K562 (cell line): ENCODE results near the gene PLAAT4. TPM values are rescaled to one million over a fixed set of nuclear protein-coding genes. Genes with fewer than 3 reads are reported as not detected.

Source experiments
- ARNT ChIP-seq, 2 experiments: fragments of 450-650 bp; IDR thresholded peaks; 2 replicates each; pipeline ENCODE4 v1.6.1; 2016; ENCODE audit warnings: mild to moderate bottlenecking in 1 of 2
- BCOR ChIP-seq: fragments of 450-650 bp; IDR thresholded peaks from 2 replicates; pipeline ENCODE4 v1.6.1; 2016
- DMBX1 ChIP-seq: fragments of 250-450 bp; sonication (Bioruptor Pico); IDR thresholded peaks from 2 replicates; pipeline ENCODE4 v1.8.0; 2022; ENCODE audit warnings: inconsistent platforms, mild to moderate bottlenecking, moderate library complexity, borderline replicate concordance
- KDM2B ChIP-seq: fragments of 250-450 bp; sonication (Bioruptor Pico); IDR thresholded peaks from 2 replicates; pipeline ENCODE4 v1.8.0; 2021; ENCODE audit warnings: mild to moderate bottlenecking, moderate library complexity
- POU5F1 ChIP-seq: fragments of 150-350 bp; IDR thresholded peaks from 2 replicates; pipeline ENCODE4 v1.6.1; 2014; ENCODE audit warnings: borderline replicate concordance, low read length, low read depth, mild to moderate bottlenecking; ENCODE audit not compliant: partially characterized antibody
- SRSF7 ChIP-seq: fragments of 200-400 bp; formaldehyde crosslinking; optimal IDR thresholded peaks from 2 replicates; pipeline ENCODE3; 2017; ENCODE audit warnings: mild to moderate bottlenecking, low read depth, low read length
- U2AF2 ChIP-seq: fragments of 200-400 bp; formaldehyde crosslinking; optimal IDR thresholded peaks from 2 replicates; pipeline ENCODE3; 2017; ENCODE audit warnings: low read depth, mild to moderate bottlenecking, low read length
- ZC3H8 ChIP-seq: fragments of 450-650 bp; IDR thresholded peaks from 2 replicates; pipeline ENCODE4 v1.6.1; 2017
- ZNF197 ChIP-seq: fragments of 200-800 bp; sonication (Bioruptor generic); IDR thresholded peaks from 2 replicates; pipeline ENCODE4 v1.6.1; 2016; ENCODE audit warnings: low read depth, missing genetic modification characterization, missing compliant biosample characterization
- polyA plus RNA-seq, 8 experiments: library from polyadenylated mRNA; depleted of rRNA in 4 of 8; stranded (reverse) in 5 of 8; unstranded in 3 of 8; fragments of >200 nt; fragmentation: Nextera tagmentation in 2 of 8; fragmentation: Illumina TruSeq in 1 of 8; extraction: Ambion mirVana in 2 of 8; extraction: Trizol in 1 of 8; gene quantifications; 2 replicates each; pipeline versions ENCODE4 v1.2.1 to v1.2.3, GENCODE V29; 2011 to 2014; ENCODE audit warnings: inconsistent platforms in 1 of 8, missing spikeins in 1 of 8
- total RNA-seq, 7 experiments: library from RNA; depleted of rRNA in 6 of 7; stranded (reverse); fragments of >200 nt in 6 of 7; fragmentation: Illumina TruSeq in 2 of 7; extraction: Trizol in 2 of 7; gene quantifications; 2 replicates each; pipeline versions ENCODE4 v1.2.1 to v1.2.3, GENCODE V29; 2011 to 2021; ENCODE audit warnings: low replicate concordance in 1 of 7
- TF ChIP-seq, protein P1 (sequence below): fragments of 200-800 bp; sonication (Bioruptor generic); IDR thresholded peaks from 2 replicates; pipeline ENCODE4 v1.6.1; 2016; ENCODE audit warnings: missing genetic modification characterization, missing compliant biosample characterization
- TF ChIP-seq, protein P2 (sequence below): fragments of 450-650 bp; conservative IDR thresholded peaks from 2 replicates; pipeline ENCODE4 v1.6.1; 2016; ENCODE audit warnings: missing genetic modification characterization, low read depth, mild to moderate bottlenecking, missing compliant biosample characterization, moderate library complexity
- TF ChIP-seq, protein P3 (sequence below): fragments of 450-650 bp; formaldehyde crosslinking; IDR thresholded peaks from 2 replicates; pipeline ENCODE4 v1.4.0; 2022; ENCODE audit warnings: mild to moderate bottlenecking, moderate library complexity
- TF ChIP-seq, protein P4 (sequence below), 2 experiments: fragments of 150-350 bp in 1 of 2; IDR thresholded peaks; 2 replicates each; pipeline ENCODE4 v1.6.1; 2012 to 2016; ENCODE audit warnings: low read depth in 2 of 2, low read length in 2 of 2, mild to moderate bottlenecking in 1 of 2, moderate library complexity in 1 of 2

The PLAAT4 gene
- total and polyA plus RNA-seq, 9 of the 15 experiments (the other 6 are each of a cell fraction or from before 2014, with no cell fraction given): 0.54 to 3.0 (median 1.3) TPM; not detected in 1

DNA sequence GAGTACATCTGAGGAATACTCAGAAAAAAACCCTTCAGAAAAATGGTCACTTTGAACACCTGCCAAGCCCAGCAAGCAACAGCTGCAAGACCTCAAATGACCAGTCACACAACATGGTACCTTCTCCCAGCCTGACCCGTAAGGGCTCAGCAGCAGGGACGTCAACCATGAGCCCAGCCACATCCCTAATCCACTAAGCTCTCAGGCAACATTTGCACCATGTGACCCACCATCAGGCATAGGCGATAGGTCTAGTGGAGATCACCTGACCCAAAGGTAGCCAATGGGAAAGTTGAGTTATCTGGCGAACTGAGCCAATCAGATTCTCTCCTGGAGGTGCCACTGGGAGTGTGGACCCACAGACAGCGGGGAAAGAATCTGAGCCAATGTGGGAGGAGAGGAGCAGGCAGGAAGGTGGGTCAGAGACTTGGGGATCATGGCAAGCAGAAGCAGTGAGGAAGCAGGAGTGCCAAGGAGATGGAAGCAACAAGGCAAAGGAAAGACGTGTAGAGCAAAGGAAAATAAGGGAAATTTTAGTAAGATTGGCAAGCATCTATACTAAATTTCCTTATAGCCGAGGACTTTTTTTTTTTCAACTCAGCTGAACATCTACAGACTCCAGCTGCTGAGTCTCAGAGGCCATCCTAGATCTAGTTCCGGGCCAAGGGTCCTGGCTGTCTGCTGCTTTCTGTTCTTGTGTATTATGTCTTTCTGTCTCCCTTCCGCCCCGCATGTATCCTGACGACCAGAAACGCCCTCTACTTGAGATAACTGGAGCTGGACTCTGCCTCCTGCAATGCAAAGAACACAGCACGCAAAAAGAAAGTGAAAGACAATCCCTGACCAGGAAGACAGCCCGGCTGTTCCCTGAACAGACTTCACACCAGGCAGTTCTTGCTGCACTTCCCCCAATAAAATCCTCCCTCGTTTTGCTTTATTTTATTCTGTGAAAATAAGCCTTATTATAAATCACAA, 37.6 kb downstream of the PLAAT4 start (continued):
- TF ChIP-seq, protein P1, sequence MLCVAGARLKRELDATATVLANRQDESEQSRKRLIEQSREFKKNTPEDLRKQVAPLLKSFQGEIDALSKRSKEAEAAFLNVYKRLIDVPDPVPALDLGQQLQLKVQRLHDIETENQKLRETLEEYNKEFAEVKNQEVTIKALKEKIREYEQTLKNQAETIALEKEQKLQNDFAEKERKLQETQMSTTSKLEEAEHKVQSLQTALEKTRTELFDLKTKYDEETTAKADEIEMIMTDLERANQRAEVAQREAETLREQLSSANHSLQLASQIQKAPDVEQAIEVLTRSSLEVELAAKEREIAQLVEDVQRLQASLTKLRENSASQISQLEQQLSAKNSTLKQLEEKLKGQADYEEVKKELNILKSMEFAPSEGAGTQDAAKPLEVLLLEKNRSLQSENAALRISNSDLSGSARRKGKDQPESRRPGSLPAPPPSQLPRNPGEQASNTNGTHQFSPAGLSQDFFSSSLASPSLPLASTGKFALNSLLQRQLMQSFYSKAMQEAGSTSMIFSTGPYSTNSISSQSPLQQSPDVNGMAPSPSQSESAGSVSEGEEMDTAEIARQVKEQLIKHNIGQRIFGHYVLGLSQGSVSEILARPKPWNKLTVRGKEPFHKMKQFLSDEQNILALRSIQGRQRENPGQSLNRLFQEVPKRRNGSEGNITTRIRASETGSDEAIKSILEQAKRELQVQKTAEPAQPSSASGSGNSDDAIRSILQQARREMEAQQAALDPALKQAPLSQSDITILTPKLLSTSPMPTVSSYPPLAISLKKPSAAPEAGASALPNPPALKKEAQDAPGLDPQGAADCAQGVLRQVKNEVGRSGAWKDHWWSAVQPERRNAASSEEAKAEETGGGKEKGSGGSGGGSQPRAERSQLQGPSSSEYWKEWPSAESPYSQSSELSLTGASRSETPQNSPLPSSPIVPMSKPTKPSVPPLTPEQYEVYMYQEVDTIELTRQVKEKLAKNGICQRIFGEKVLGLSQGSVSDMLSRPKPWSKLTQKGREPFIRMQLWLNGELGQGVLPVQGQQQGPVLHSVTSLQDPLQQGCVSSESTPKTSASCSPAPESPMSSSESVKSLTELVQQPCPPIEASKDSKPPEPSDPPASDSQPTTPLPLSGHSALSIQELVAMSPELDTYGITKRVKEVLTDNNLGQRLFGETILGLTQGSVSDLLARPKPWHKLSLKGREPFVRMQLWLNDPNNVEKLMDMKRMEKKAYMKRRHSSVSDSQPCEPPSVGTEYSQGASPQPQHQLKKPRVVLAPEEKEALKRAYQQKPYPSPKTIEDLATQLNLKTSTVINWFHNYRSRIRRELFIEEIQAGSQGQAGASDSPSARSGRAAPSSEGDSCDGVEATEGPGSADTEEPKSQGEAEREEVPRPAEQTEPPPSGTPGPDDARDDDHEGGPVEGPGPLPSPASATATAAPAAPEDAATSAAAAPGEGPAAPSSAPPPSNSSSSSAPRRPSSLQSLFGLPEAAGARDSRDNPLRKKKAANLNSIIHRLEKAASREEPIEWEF (CRISPR knock-in tag): peak; percentile 77; the same call in 1 of the 2 replicates
- TF ChIP-seq ZNF197 (CRISPR knock-in tag): peak; percentile 64; the same call in 1 of the 2 replicates
- TF ChIP-seq ZC3H8: no peak
- peak in 1 of 2 experiments; percentile 82; a peak in 1 of 4 replicates for TF ChIP-seq ARNT (IDR thresholded peaks at IDR 0.05)
- TF ChIP-seq, protein P2, sequence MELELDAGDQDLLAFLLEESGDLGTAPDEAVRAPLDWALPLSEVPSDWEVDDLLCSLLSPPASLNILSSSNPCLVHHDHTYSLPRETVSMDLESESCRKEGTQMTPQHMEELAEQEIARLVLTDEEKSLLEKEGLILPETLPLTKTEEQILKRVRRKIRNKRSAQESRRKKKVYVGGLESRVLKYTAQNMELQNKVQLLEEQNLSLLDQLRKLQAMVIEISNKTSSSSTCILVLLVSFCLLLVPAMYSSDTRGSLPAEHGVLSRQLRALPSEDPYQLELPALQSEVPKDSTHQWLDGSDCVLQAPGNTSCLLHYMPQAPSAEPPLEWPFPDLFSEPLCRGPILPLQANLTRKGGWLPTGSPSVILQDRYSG (tag): no peak; the same call in 1 of the 2 replicates
- TF ChIP-seq SRSF7: no peak
- TF ChIP-seq DMBX1 (CRISPR knock-in tag): peak; percentile 63; the same call in 1 of the 2 replicates
- TF ChIP-seq BCOR: no peak
- TF ChIP-seq, protein P3, sequence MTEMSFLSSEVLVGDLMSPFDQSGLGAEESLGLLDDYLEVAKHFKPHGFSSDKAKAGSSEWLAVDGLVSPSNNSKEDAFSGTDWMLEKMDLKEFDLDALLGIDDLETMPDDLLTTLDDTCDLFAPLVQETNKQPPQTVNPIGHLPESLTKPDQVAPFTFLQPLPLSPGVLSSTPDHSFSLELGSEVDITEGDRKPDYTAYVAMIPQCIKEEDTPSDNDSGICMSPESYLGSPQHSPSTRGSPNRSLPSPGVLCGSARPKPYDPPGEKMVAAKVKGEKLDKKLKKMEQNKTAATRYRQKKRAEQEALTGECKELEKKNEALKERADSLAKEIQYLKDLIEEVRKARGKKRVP (CRISPR knock-in tag): no peak
- TF ChIP-seq U2AF2: no peak
- TF ChIP-seq POU5F1: no peak
- TF ChIP-seq, protein P4, sequence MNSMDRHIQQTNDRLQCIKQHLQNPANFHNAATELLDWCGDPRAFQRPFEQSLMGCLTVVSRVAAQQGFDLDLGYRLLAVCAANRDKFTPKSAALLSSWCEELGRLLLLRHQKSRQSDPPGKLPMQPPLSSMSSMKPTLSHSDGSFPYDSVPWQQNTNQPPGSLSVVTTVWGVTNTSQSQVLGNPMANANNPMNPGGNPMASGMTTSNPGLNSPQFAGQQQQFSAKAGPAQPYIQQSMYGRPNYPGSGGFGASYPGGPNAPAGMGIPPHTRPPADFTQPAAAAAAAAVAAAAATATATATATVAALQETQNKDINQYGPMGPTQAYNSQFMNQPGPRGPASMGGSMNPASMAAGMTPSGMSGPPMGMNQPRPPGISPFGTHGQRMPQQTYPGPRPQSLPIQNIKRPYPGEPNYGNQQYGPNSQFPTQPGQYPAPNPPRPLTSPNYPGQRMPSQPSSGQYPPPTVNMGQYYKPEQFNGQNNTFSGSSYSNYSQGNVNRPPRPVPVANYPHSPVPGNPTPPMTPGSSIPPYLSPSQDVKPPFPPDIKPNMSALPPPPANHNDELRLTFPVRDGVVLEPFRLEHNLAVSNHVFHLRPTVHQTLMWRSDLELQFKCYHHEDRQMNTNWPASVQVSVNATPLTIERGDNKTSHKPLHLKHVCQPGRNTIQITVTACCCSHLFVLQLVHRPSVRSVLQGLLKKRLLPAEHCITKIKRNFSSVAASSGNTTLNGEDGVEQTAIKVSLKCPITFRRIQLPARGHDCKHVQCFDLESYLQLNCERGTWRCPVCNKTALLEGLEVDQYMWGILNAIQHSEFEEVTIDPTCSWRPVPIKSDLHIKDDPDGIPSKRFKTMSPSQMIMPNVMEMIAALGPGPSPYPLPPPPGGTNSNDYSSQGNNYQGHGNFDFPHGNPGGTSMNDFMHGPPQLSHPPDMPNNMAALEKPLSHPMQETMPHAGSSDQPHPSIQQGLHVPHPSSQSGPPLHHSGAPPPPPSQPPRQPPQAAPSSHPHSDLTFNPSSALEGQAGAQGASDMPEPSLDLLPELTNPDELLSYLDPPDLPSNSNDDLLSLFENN (IDR thresholded peaks at IDR 0.05; ENCODE audit: low read depth in 2 of 2, low read length in 2 of 2): 0 out of 4 replicates have a peak, but pooled peaks of 1 of the 2 experiments have one; percentile 8
- no peak for TF ChIP-seq KDM2B (CRISPR knock-in tag)
